DOHH2 (cell line): ENCODE data around the gene LARP6.
"Not testable (repeated sequence)": the region's sequence is repeated elsewhere in the genome, so short reads cannot be mapped to it uniquely, and the experiment has no call there.

Source experiments
- H3F3A ChIP-seq: fragments of 200-600 bp; sonication (generic), shearing (Covaris generic); 2 replicates; pipeline ENCODE4 v1.6.0; 2016; ENCODE audit warnings: antibody characterized with exemption, mild to moderate bottlenecking; ENCODE audit not compliant: control insufficient read depth, insufficient read depth
- H3K27ac ChIP-seq: fragments of 200-600 bp; sonication (generic); 2 replicates; pipeline ENCODE4 v1.5.1; 2014; ENCODE audit warnings: low read depth, mild to moderate bottlenecking, low read length, moderate library complexity
- H3K27me3 ChIP-seq: fragments of 200-600 bp; sonication (generic); 2 replicates; pipeline ENCODE4 v1.6.1; 2014; ENCODE audit warnings: mild to moderate bottlenecking, low read length, mixed read lengths; ENCODE audit not compliant: control insufficient read depth
- H3K36me3 ChIP-seq: fragments of 200-600 bp; sonication (generic); 2 replicates; pipeline ENCODE4 v1.6.1; 2014; ENCODE audit warnings: mild to moderate bottlenecking, low read length, moderate library complexity, mixed read lengths; ENCODE audit not compliant: control insufficient read depth
- H3K4me1 ChIP-seq: fragments of 200-600 bp; sonication (generic); 2 replicates; pipeline ENCODE4 v1.6.1; 2014; ENCODE audit warnings: mild to moderate bottlenecking, low read length, mixed read lengths; ENCODE audit not compliant: control insufficient read depth
- H3K4me2 ChIP-seq: fragments of 200-600 bp; sonication (generic); 2 replicates; pipeline ENCODE4 v1.6.0; 2014; ENCODE audit warnings: mild to moderate bottlenecking, low read length, moderate library complexity
- H3K4me3 ChIP-seq: fragments of 200-600 bp; sonication (generic); 2 replicates; pipeline ENCODE4 v1.5.1; 2014; ENCODE audit warnings: mild to moderate bottlenecking, low read length, mixed read lengths
- H3K79me2 ChIP-seq: fragments of 200-600 bp; sonication (generic); 2 replicates; pipeline ENCODE4 v1.6.1; 2014; ENCODE audit warnings: mild to moderate bottlenecking, low read length, mixed read lengths; ENCODE audit not compliant: control insufficient read depth
- H3K9me2 ChIP-seq: fragments of 200-600 bp; sonication (generic); replicated peaks from 2 replicates; pipeline ENCODE4 v1.6.1; 2014; ENCODE audit warnings: mild to moderate bottlenecking, low read length, mixed read lengths; ENCODE audit not compliant: control insufficient read depth
- H3K9me3 ChIP-seq: fragments of 200-600 bp; sonication (generic); 2 replicates; pipeline ENCODE4 v1.6.1; 2014; ENCODE audit warnings: antibody characterized with exemption, low read length, mixed read lengths; ENCODE audit not compliant: control insufficient read depth, insufficient read depth
- H4K20me1 ChIP-seq: fragments of 200-600 bp; sonication (generic); 2 replicates; pipeline ENCODE4 v1.6.0; 2014; ENCODE audit warnings: low read depth, mild to moderate bottlenecking, antibody characterized with exemption, low read length, moderate library complexity; ENCODE audit not compliant: control insufficient read depth, insufficient read depth
- EZH2phosphoT487 ChIP-seq: fragments of 200-600 bp; sonication (generic); IDR thresholded peaks from 2 replicates; pipeline ENCODE4 v1.6.1; 2017; ENCODE audit warnings: borderline replicate concordance, mild to moderate bottlenecking, antibody characterized with exemption, low read length, moderate library complexity, mixed read lengths
- TF ChIP-seq, protein P1 (sequence below): fragments of 200-600 bp; sonication (generic); IDR thresholded peaks from one replicate; pipeline ENCODE4 v1.5.1; 2014; ENCODE audit warnings: antibody characterized with exemption, mild to moderate bottlenecking, low read depth, low read length; ENCODE audit not compliant: poor library complexity, severe bottlenecking

Gene LARP6

DNA sequence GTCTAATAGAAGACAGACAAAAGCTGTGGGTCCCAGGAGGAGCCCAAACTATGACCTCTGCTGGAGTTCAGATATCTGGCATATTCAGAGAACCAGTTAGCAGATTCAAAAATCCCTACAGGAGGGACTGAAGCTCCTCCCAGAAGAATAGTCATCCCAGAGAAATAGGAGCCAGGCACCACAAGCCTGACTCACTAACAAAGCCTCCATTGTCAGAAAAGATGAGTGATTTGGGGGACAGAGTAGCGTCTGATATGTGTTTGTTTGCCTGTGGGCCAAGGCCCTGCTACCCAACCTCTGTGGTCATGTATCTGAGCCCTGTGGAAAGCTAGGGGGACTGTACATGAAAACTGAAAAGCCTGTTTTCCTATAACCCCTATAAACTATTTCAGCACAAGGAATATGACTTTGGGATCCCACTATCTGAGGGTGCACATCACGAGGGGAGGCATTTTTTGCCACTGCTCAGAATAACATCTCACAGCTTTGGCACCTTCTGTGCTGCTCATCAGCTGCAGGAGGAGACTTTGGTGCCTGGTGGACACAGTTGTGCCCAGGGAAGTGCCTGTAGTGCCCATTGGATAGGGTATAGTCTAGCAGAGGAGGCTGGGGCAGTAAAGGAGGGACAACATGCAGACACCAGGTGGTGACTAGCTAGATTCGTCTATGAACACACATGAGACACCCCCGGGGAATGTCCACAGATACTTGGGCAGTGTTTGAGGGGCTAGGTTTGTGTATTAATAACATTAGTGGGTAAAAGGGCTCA is 9.7 kb upstream of the LARP6 start:
- Histone ChIP-seq H3K9me2 (no peaks in the 10 kb centered on the region), H3F3A (no peaks in the 10 kb centered on the region), H3K36me3 (no peaks in the 10 kb centered on the region), H4K20me1 (no peaks in the 10 kb centered on the region), H3K27ac (no peak overlapping the region), H3K79me2 (no peaks in the 10 kb centered on the region), H3K4me1 (no peaks in the 10 kb centered on the region), H3K4me2 (no peak overlapping the region), H3K27me3 (no peaks in the 10 kb centered on the region), H3K4me3 (no peak overlapping the region), H3K9me3 (no peaks in the 10 kb centered on the region)
- no peak for TF ChIP-seq EZH2phosphoT487
- TF ChIP-seq, protein P1, sequence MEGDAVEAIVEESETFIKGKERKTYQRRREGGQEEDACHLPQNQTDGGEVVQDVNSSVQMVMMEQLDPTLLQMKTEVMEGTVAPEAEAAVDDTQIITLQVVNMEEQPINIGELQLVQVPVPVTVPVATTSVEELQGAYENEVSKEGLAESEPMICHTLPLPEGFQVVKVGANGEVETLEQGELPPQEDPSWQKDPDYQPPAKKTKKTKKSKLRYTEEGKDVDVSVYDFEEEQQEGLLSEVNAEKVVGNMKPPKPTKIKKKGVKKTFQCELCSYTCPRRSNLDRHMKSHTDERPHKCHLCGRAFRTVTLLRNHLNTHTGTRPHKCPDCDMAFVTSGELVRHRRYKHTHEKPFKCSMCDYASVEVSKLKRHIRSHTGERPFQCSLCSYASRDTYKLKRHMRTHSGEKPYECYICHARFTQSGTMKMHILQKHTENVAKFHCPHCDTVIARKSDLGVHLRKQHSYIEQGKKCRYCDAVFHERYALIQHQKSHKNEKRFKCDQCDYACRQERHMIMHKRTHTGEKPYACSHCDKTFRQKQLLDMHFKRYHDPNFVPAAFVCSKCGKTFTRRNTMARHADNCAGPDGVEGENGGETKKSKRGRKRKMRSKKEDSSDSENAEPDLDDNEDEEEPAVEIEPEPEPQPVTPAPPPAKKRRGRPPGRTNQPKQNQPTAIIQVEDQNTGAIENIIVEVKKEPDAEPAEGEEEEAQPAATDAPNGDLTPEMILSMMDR, result no peak

DNA sequence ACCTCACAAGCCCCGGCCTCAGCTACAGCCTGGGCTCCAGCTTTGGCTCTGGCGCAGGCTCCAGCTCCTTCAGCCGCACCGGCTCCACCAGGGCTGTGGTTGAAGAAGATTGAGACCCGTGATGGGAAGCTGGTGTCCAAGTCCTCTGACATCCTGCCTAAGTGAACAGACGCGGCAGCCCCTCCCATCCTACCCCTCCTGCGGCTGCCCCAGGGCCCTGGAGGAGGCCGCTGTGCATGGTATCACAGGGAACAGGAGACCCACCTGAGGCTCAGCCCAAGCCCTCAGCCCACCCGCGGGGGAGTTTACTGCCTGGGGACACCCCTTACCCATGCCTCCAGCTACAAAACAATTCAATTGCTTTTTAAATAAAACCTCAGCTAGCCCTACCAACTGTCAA is 6.0 kb upstream of the LARP6 start:
- H3K4me1 ChIP-seq, result no peaks in the 10 kb centered on the region
- no peak overlapping the region for H3K27ac ChIP-seq
- no peaks in the 10 kb centered on the region for H3K9me2 ChIP-seq
- no peaks in the 10 kb centered on the region for H3K36me3 ChIP-seq
- H3K79me2 ChIP-seq, result no peaks in the 10 kb centered on the region
- no peaks in the 10 kb centered on the region for H3K27me3 ChIP-seq
- H3F3A ChIP-seq, result no peaks in the 10 kb centered on the region
- no peaks in the 10 kb centered on the region for H4K20me1 ChIP-seq
- H3K9me3 ChIP-seq, result no peaks in the 10 kb centered on the region
- H3K4me2 ChIP-seq, result no peak overlapping the region
- H3K4me3 ChIP-seq, result no peak overlapping the region
- no peak for TF ChIP-seq EZH2phosphoT487
- TF ChIP-seq, protein P1, result no peak

DNA sequence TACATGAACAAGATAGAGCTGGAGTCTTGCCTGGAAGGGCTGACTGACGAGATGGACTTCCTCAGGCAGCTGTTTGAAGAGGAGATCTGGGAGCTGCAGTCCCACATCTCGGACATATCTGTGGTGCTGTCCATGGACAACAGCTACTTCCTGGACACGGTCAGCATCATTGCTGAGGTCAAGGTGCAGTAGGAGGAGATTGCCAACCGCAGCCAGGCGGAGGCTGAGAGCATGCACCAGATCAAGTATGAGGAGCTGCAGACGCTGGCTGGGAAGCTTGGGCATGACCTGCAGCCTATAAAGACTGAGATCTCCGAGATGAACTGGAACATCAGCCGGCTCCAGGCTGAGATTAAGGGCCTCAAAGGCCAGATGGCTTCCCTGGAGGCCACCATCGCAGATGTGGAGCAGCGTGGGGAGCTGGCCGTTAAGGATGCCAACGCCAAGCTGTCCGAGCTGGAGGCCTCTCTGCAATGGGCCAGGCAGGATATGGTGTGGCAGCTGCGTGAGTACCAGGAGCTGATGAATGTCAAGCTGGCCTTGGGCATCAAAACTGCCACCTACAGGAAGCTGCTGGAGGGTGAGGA is 5.5 kb upstream of the LARP6 start:
- H3K4me1 ChIP-seq, result no peaks in the 10 kb centered on the region

DNA sequence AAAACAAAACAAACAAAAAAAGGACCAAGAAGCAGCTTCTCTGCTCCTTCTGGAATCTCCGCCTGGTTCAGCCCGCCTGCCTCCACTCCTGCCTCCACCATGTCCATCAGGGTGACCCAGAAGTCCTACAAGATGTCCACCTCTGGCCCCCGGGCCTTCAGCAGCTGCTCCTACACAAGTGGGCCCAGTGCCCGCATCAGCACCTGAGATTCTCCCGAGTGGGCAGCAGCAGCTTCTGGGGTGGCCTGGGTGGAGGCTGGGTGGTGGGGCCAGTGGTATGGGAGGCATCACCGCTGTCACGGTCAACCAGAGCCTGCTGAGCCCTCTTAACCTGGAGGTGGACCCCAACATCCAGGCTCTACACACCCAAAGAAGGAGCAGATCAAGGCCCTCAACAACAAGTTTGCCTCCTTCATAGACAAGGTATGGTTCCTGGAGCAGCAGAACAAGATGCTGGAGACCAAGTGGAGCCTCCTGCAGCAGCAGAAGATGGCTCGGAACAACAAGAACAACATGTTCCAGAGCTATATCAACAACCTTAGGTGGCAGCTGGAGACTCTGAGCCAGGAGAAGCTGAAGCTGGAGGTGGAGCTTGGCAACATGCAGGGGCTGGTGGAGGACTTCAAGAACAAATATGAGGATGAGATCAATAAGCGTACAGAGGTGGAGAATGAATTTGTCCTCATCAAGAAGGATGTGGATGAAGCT is 4.8 kb upstream of the LARP6 start:
- not testable (repeated sequence) for H3K27me3 ChIP-seq, H3K4me2 ChIP-seq, H3K27ac ChIP-seq, H3K4me1 ChIP-seq, H3K9me2 ChIP-seq, H3K79me2 ChIP-seq, H3F3A ChIP-seq, H4K20me1 ChIP-seq, H3K36me3 ChIP-seq, H3K9me3 ChIP-seq, H3K4me3 ChIP-seq

More for the DNA sequence above, 5.5 kb upstream of the LARP6 start:
- no peaks in the 10 kb centered on the region for H3K9me3 ChIP-seq
- H3K27me3 ChIP-seq, result no peaks in the 10 kb centered on the region
- H3F3A ChIP-seq, result no peaks in the 10 kb centered on the region
- no peaks in the 10 kb centered on the region for H3K36me3 ChIP-seq
- H3K4me2 ChIP-seq, result no peak overlapping the region
- no peak overlapping the region for H3K4me3 ChIP-seq
- no peaks in the 10 kb centered on the region for H3K9me2 ChIP-seq
- no peaks in the 10 kb centered on the region for H3K79me2 ChIP-seq
- no peaks in the 10 kb centered on the region for H4K20me1 ChIP-seq
- H3K27ac ChIP-seq, result no peak overlapping the region
- TF ChIP-seq, protein P1, result no peak
- TF ChIP-seq EZH2phosphoT487, result no peak
